Epithelial cell of proximal tubule (primary cell): ENCODE results near the gene TAS2R20. TPM values are rescaled to one million over a fixed set of nuclear protein-coding genes. Genes with fewer than 3 reads are reported as not detected.
"Not testable (repeated sequence)": the region's sequence is repeated elsewhere in the genome, so short reads cannot be mapped to it uniquely, and the experiment has no call there.

Source experiments
- DNase-seq: peaks from one replicate; pipeline ENCODE4 v3.0.0-alpha.2; 2011; ENCODE audit warnings: low read depth
- H3K4me3 ChIP-seq: 2 replicates; pipeline ENCODE4 v1.5.1; 2011; ENCODE audit warnings: low read depth, mild to moderate bottlenecking, low read length
- total RNA-seq: library from RNA; depleted of rRNA; stranded (reverse); fragments of >200 nt; gene quantifications from 2 replicates; pipeline ENCODE4 v1.2.3, GENCODE V29; 2015
- TF ChIP-seq, protein P1 (sequence below): conservative IDR thresholded peaks from 2 replicates; pipeline ENCODE4 v1.5.1; 2012; ENCODE audit warnings: low read depth, mild to moderate bottlenecking, low read length

The TAS2R20 gene
- 0.36 and 0.58 TPM in 2 replicates for total RNA-seq

GRCh38 chr12:10998204-10998603 lies at the start of gene TAS2R20:
Gene TAS2R20 (minus strand): TSS chr12:10998304. CDS start chr12:10997875, 429 bp downstream.
- TF ChIP-seq, protein P1, sequence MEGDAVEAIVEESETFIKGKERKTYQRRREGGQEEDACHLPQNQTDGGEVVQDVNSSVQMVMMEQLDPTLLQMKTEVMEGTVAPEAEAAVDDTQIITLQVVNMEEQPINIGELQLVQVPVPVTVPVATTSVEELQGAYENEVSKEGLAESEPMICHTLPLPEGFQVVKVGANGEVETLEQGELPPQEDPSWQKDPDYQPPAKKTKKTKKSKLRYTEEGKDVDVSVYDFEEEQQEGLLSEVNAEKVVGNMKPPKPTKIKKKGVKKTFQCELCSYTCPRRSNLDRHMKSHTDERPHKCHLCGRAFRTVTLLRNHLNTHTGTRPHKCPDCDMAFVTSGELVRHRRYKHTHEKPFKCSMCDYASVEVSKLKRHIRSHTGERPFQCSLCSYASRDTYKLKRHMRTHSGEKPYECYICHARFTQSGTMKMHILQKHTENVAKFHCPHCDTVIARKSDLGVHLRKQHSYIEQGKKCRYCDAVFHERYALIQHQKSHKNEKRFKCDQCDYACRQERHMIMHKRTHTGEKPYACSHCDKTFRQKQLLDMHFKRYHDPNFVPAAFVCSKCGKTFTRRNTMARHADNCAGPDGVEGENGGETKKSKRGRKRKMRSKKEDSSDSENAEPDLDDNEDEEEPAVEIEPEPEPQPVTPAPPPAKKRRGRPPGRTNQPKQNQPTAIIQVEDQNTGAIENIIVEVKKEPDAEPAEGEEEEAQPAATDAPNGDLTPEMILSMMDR: no peak
- H3K4me3 ChIP-seq: no peak within 1 kb of the TSS
- no peak for DNase-seq

GRCh38 chr12:11041366-11041765 lies 43.3 kb upstream of the TAS2R20 start:
- not testable (repeated sequence) for DNase-seq, H3K4me3 ChIP-seq

DNA sequence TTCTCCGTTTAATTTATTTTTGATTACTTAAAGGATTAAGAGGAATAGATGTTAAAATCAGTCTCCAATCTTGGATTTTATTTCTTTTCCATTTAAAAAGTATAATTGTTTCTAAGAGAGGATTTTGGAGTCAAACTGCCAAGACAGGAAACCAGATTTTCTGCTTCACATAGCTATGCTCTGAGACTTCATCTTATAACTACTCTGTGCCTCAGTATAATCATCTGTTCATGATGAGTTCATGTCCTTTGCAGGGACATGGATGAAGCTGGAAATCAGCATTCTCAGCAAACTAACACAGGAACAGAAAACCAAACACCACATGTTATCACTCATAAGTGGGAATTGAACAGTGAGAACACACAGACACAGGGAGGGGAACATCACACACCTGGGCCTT lies 42.1 kb upstream of the TAS2R20 start:
- TF ChIP-seq, protein P1: no peak
- no peak overlapping the region for H3K4me3 ChIP-seq
- no peak for DNase-seq

- TF ChIP-seq, protein P1: no peak
- no peak overlapping the region for H3K4me3 ChIP-seq
- no peak for DNase-seq
Observed at GRCh38 chr12:11039171-11039570, 41.1 kb upstream of the TAS2R20 start.

GRCh38 chr12:11033959-11034358 lies 35.9 kb upstream of the TAS2R20 start:
- not testable (repeated sequence) for H3K4me3 ChIP-seq, DNase-seq

DNA sequence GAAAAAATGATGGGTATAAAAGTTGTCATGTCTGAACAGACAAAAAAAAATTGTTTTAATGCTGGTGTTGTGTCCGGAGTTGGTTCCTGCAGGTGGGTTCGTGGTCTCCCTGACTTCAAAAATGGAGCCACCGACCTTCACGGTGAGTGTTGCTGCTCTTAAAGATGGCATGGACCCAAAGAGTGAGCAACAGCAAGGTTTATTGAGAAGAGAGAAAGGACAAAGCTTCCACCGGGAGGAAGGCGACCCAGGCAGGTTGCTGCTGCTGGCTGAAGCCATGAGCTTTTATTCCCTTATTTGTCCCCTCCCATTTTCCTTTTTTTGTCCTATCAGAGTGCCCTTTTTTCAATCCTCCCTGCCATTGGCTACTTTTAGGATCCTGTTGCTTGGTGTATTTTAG lies 33.2 kb upstream of the TAS2R20 start, which contains the start of gene TAS2R31:
TAS2R31 (minus strand) TSS at position 101 of the 400 bp plus-strand sequence; CDS start at position 29, 72 bp downstream.
- DNase-seq: no peak
- TF ChIP-seq, protein P1: no peak
- H3K4me3 ChIP-seq: no peak within 1 kb of the TSS

- no peak overlapping the region for H3K4me3 ChIP-seq
- no peak for DNase-seq
- TF ChIP-seq, protein P1: peak; percentile 17
Observed at GRCh38 chr12:11026118-11026517, 28.0 kb upstream of the TAS2R20 start.

- no peak overlapping the region for H3K4me3 ChIP-seq
- TF ChIP-seq, protein P1: no peak
- no peak for DNase-seq
Observed at GRCh38 chr12:11023387-11023786, 25.3 kb upstream of the TAS2R20 start.
